Tibial nerve (tissue), 4 donors: ENCODE measurements around the gene RIT1. TPM values are rescaled to one million over a fixed set of nuclear protein-coding genes. Genes with fewer than 3 reads are reported as not detected.
A peak's percentile ranks its signal among the peaks of the same experiment; 100 is the strongest.

ENCODE experiments used
- DNase-seq, 2 donors: peaks; one replicate each; pipeline ENCODE4 v3.0.0-alpha.2; 2019; ENCODE audit warnings: low spot score in 2 of 2
- H3K27ac ChIP-seq, 4 donors: fragments of 200-600 bp; sonication (generic) in 3 of 4; one replicate each; pipeline ENCODE4 v1.5.1; 2017 to 2019; ENCODE audit warnings: mild to moderate bottlenecking in 1 of 4
- H3K27me3 ChIP-seq, 2 donors: fragments of 200-600 bp; sonication (generic) in 1 of 2; one replicate each; pipeline versions ENCODE4 v1.5.1 to v1.6.0; 2017 to 2019
- H3K36me3 ChIP-seq, 3 donors: fragments of 200-600 bp; sonication (generic); one replicate each; pipeline ENCODE4 v1.5.1; 2018 to 2019
- H3K4me1 ChIP-seq, 4 donors: fragments of 200-600 bp; sonication (generic) in 3 of 4; one replicate each; pipeline ENCODE4 v1.5.1; 2017 to 2019
- H3K4me3 ChIP-seq, 4 donors: fragments of 200-600 bp; sonication (generic) in 3 of 4; one replicate each; pipeline ENCODE4 v1.5.1; 2017 to 2019; ENCODE audit warnings: mild to moderate bottlenecking in 1 of 4, moderate library complexity in 1 of 4
- H3K9me3 ChIP-seq, 4 donors: fragments of 200-600 bp; sonication (generic) in 3 of 4; one replicate each; pipeline ENCODE4 v1.5.1; 2017 to 2019
- CTCF ChIP-seq, 5 experiments: fragments of 200-600 bp in 3 of 5; fragments of 450-650 bp in 2 of 5; sonication (generic) in 3 of 5; IDR thresholded peaks; one replicate each; pipeline ENCODE4 v1.5.1; 2016 to 2019; ENCODE audit warnings: antibody characterized with exemption in 5 of 5, mild to moderate bottlenecking in 3 of 5, moderate library complexity in 2 of 5
- EP300 ChIP-seq, 2 donors: sonication (generic); formaldehyde crosslinking; IDR thresholded peaks; one replicate each; pipeline ENCODE4 v1.6.1; 2017; ENCODE audit warnings: antibody characterized with exemption in 2 of 2, mild to moderate bottlenecking in 1 of 2
- POLR2A ChIP-seq, 2 donors: fragments of 450-650 bp; IDR thresholded peaks; one replicate each; pipeline ENCODE4 v1.6.1; 2017; ENCODE audit warnings: antibody characterized with exemption in 2 of 2, mild to moderate bottlenecking in 2 of 2, moderate library complexity in 2 of 2
- WGBS, 2 donors: methylation state at CpG; one replicate each; pipeline ENCODE4 v1.1.5; 2018; 5-methylcytosine and 5-hydroxymethylcytosine counted together
- total RNA-seq, 4 donors: library from RNA; depleted of rRNA; stranded (reverse); fragments of >200 nt; gene quantifications; one replicate each; pipeline ENCODE4 v1.1.0, GENCODE V29; 2016

The RIT1 gene
- total RNA-seq, 4 donors from 2014 or later = 18.8 to 23.3 (median 20.7) TPM

GRCh38 chr1:155889566-155889965, 21.6 kb downstream of the RIT1 start:
- 66 to 72% methylated on average over 2 of the region's 2 CpGs for WGBS, 2 donors
- H3K36me3 ChIP-seq = peaks cover 0 to 9% (median 0%) of the 10 kb centered on the region in 3 donors
- H3K4me3 ChIP-seq = no peak overlapping the region
- peaks cover 0 to 31% (median 16%) of the 10 kb centered on the region in 4 donors for H3K4me1 ChIP-seq
- peak overlapping the region in 1 of 4 donors; percentile 9 for H3K27ac ChIP-seq
- no peaks in the 10 kb centered on the region for H3K9me3 ChIP-seq
- no peaks in the 10 kb centered on the region for H3K27me3 ChIP-seq
- no peak for TF ChIP-seq CTCF (IDR thresholded peaks at IDR 0.05)
- no peak for TF ChIP-seq POLR2A (IDR thresholded peaks at IDR 0.05)
- no peak for TF ChIP-seq EP300 (IDR thresholded peaks at IDR 0.05)
- DNase-seq = no peak

- TF ChIP-seq CTCF (IDR thresholded peaks at IDR 0.05) (no peak), EP300 (IDR thresholded peaks at IDR 0.05) (no peak), POLR2A (IDR thresholded peaks at IDR 0.05) (no peak)
- no peak overlapping the region for H3K27ac ChIP-seq
- DNase-seq = no peak
- H3K36me3 ChIP-seq = peaks cover 0 to 9% (median 0%) of the 10 kb centered on the region in 3 donors
- no peaks in the 10 kb centered on the region for H3K27me3 ChIP-seq
- no peak overlapping the region for H3K4me3 ChIP-seq
- H3K9me3 ChIP-seq = no peaks in the 10 kb centered on the region
- WGBS, 2 donors = 96 to 98% methylated on average over 5 of the region's 5 CpGs
- peaks cover 0 to 30% (median 11%) of the 10 kb centered on the region in 4 donors for H3K4me1 ChIP-seq
Observed at GRCh38 chr1:155888481-155888880, 22.7 kb downstream of the RIT1 start.

- Histone ChIP-seq H3K27ac (peak overlapping the region in 2 of 4 donors; percentile 61 to 65), H3K36me3 (peaks cover 0 to 37% (median 0%) of the 10 kb centered on the region in 3 donors), H3K4me1 (peaks cover 0 to 17% (median 2%) of the 10 kb centered on the region in 4 donors), H3K9me3 (no peaks in the 10 kb centered on the region), H3K4me3 (no peak overlapping the region), H3K27me3 (no peaks in the 10 kb centered on the region)
- TF ChIP-seq POLR2A (IDR thresholded peaks at IDR 0.05) (no peak), CTCF (IDR thresholded peaks at IDR 0.05) (no peak), EP300 (IDR thresholded peaks at IDR 0.05) (no peak)
- DNase-seq = no peak
Observed at GRCh38 chr1:155884982-155885381, 26.2 kb downstream of the RIT1 start.

GRCh38 chr1:155884031-155884960, 26.9 kb downstream of the RIT1 start:
- Histone ChIP-seq H3K9me3 (no peaks in the 10 kb centered on the region), H3K36me3 (peaks cover 0 to 44% (median 0%) of the 10 kb centered on the region in 3 donors), H3K4me1 (peaks cover 0 to 17% (median 2%) of the 10 kb centered on the region in 4 donors), H3K27me3 (no peaks in the 10 kb centered on the region), H3K4me3 (no peak overlapping the region), H3K27ac (peak overlapping the region in 3 of 4 donors; percentile 25 to 65 (median 61))
- DNase-seq = no peak
- no peak for TF ChIP-seq EP300 (IDR thresholded peaks at IDR 0.05)
- no peak for TF ChIP-seq CTCF (IDR thresholded peaks at IDR 0.05)
- no peak for TF ChIP-seq POLR2A (IDR thresholded peaks at IDR 0.05)
- 46 to 57% methylated on average over 9 of the region's 9 CpGs for WGBS, 2 donors

GRCh38 chr1:155882766-155883165, 28.4 kb downstream of the RIT1 start:
- Histone ChIP-seq H3K36me3 (peaks cover 0 to 48% (median 0%) of the 10 kb centered on the region in 3 donors), H3K4me3 (no peak overlapping the region), H3K27me3 (no peaks in the 10 kb centered on the region), H3K27ac (no peak overlapping the region), H3K9me3 (no peaks in the 10 kb centered on the region), H3K4me1 (peaks cover 0 to 17% (median 2%) of the 10 kb centered on the region in 4 donors)
- 57 to 60% methylated on average over 2 of the region's 2 CpGs for WGBS, 2 donors
- DNase-seq = no peak
- TF ChIP-seq POLR2A (IDR thresholded peaks at IDR 0.05) (no peak), EP300 (IDR thresholded peaks at IDR 0.05) (no peak), CTCF (IDR thresholded peaks at IDR 0.05) (no peak)
